ENCODE measurements around the gene CNTFR. TPM values are rescaled to one million over a fixed set of nuclear protein-coding genes. Genes with fewer than 3 reads are reported as not detected.
A peak's percentile ranks its signal among the peaks of the same experiment; 100 is the strongest.

Gene CNTFR
- total RNA-seq, 3 donors from 2014 or later: 11.3 to 103 (median 15.4) TPM

GRCh38 chr9:34580358-34580757 is 9.2 kb downstream of the CNTFR start:
- Histone ChIP-seq H3K36me3 (no peaks in the 10 kb centered on the region), H3K4me3 (no peak overlapping the region), H3K27ac (no peak overlapping the region), H3K27me3 (peaks cover 0 to 15% of the 10 kb centered on the region in 2 donors), H3K4me1 (no peaks in the 10 kb centered on the region), H3K9me3 (no peaks in the 10 kb centered on the region)
- DNase-seq (ENCODE audit: low spot score in 2 of 2): no peak
- TF ChIP-seq POLR2A (IDR thresholded peaks at IDR 0.05) (no peak), POLR2AphosphoS5 (IDR thresholded peaks at IDR 0.05) (no peak), CTCF (IDR thresholded peaks at IDR 0.05) (no peak)
- intact Hi-C loops (cut with DNase I; ENCODE audit: low total_unique reads): no loop called here

GRCh38 chr9:34579808-34580163 is 9.7 kb downstream of the CNTFR start:
- DNase-seq (ENCODE audit: low spot score in 2 of 2): no peak
- no peak overlapping the region for H3K27ac ChIP-seq
- H3K27me3 ChIP-seq: peaks cover 0 to 15% of the 10 kb centered on the region in 2 donors
- no peaks in the 10 kb centered on the region for H3K9me3 ChIP-seq
- H3K4me3 ChIP-seq: no peak overlapping the region
- H3K4me1 ChIP-seq: no peaks in the 10 kb centered on the region
- no peaks in the 10 kb centered on the region for H3K36me3 ChIP-seq
- intact Hi-C loops (cut with DNase I; ENCODE audit: low total_unique reads): loop anchor here (2.0 kb wide), 1 partner anchor 17 kb away; no protein-coding TSS in a partner anchor
- TF ChIP-seq CTCF (IDR thresholded peaks at IDR 0.05) (no peak), POLR2AphosphoS5 (IDR thresholded peaks at IDR 0.05) (no peak), POLR2A (IDR thresholded peaks at IDR 0.05) (no peak)

GRCh38 chr9:34579104-34579807 is 10.3 kb downstream of the CNTFR start:
- Histone ChIP-seq H3K27ac (peak overlapping the region in 1 of 2 donors; percentile 12), H3K4me1 (no peaks in the 10 kb centered on the region), H3K36me3 (no peaks in the 10 kb centered on the region), H3K9me3 (no peaks in the 10 kb centered on the region), H3K27me3 (peaks cover 0 to 15% of the 10 kb centered on the region in 2 donors), H3K4me3 (no peak overlapping the region)
- intact Hi-C loops (cut with DNase I; ENCODE audit: low total_unique reads): loop anchor here (2.0 kb wide), 1 partner anchor 16 kb away; no protein-coding TSS in a partner anchor
- DNase-seq (ENCODE audit: low spot score in 2 of 2): no peak
- TF ChIP-seq POLR2AphosphoS5 (IDR thresholded peaks at IDR 0.05) (no peak), POLR2A (IDR thresholded peaks at IDR 0.05) (no peak), CTCF (IDR thresholded peaks at IDR 0.05) (no peak)

- TF ChIP-seq CTCF (IDR thresholded peaks at IDR 0.05) (no peak), POLR2AphosphoS5 (IDR thresholded peaks at IDR 0.05) (no peak), POLR2A (IDR thresholded peaks at IDR 0.05) (no peak)
- Histone ChIP-seq H3K9me3 (no peaks in the 10 kb centered on the region), H3K27ac (peak overlapping the region in 1 of 2 donors; percentile 70), H3K4me3 (peak overlapping the region; percentile 21 to 67 (median 49)), H3K4me1 (no peaks in the 10 kb centered on the region), H3K36me3 (no peaks in the 10 kb centered on the region), H3K27me3 (peaks cover 0 to 15% of the 10 kb centered on the region in 2 donors)
- intact Hi-C loops (cut with DNase I; ENCODE audit: low total_unique reads): loop anchor here (2.0 kb wide), 1 partner anchor 16 kb away; no protein-coding TSS in a partner anchor
- DNase-seq (ENCODE audit: low spot score in 2 of 2): no peak
These were observed 11.1 kb downstream of the CNTFR start for GRCh38 chr9:34578241-34579103.
